Activated CD4-positive, CD25-positive, alpha-beta regulatory T cell treated with anti-CD3 and anti-CD28 coated beads, Interleukin-2, amount 50 U/mL, for 72 hours (primary cell): Measurements from ENCODE around the gene ANKK1.

Experiments used
- DNase-seq: peaks from one replicate; pipeline ENCODE4 v3.0.0; 2021

ANKK1 gene

DNA sequence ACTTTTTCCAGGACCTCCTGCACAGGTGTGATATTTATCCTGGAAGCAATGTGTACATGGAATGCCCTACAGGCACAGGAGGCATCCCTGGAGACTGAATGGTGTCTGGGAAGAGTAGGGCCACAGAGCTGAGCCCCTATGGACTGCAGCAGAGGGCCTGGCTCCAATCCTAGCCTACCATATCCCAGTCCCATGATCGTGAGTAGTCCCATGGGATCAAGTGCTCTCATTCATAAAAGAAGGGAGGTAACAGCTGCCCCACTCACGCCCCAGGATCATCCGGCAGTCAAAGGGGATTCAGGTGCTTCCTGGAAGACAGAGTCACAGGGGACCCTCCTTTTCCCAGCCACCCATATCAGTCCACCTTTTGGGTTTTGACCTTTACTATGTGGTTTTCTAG is 24.0 kb downstream of the ANKK1 start:
- no peak for DNase-seq

DNA sequence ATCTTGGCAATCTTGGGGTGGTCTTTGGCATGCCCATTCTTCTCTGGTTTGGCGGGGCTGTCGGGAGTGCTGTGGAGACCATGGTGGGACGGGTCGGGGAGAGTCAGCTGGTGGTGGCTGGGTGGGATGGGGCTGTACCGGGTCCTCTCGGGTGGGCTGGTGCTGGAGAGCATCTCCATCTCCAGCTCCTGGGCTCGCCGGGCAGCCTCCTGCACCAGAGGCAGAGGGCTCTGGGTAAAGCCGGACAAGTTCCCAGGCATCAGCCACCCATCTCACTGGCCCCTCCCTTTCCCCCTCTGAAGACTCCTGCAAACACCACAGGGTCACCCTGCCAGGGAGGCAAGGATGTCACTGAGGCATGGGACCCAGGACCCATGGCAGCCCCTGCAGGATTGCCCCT is 25.1 kb downstream of the ANKK1 start:
- DNase-seq, result no peak

DNA sequence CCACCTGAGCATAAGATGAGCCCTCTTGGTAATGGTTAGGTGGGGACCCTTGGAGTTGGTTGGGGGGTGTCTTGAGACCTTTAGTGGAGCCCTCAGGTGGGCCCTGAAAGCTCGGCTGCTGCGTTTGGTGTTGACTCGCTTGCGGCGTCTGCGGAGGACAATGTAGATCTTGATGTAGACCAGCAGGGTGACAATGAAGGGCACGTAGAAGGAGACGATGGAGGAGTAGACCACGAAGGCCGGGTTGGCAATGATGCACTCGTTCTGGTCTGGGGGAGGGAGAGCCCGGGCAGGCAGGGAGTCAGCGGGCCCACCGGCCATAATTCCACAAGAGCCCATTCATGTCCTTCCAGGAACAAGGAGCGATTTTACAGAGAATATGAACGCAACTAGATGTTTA is 27.8 kb downstream of the ANKK1 start:
- no peak for DNase-seq

- no peak for DNase-seq
These were observed 29.8 kb downstream of the ANKK1 start for GRCh38 chr11:113417428-113417827.

DNA sequence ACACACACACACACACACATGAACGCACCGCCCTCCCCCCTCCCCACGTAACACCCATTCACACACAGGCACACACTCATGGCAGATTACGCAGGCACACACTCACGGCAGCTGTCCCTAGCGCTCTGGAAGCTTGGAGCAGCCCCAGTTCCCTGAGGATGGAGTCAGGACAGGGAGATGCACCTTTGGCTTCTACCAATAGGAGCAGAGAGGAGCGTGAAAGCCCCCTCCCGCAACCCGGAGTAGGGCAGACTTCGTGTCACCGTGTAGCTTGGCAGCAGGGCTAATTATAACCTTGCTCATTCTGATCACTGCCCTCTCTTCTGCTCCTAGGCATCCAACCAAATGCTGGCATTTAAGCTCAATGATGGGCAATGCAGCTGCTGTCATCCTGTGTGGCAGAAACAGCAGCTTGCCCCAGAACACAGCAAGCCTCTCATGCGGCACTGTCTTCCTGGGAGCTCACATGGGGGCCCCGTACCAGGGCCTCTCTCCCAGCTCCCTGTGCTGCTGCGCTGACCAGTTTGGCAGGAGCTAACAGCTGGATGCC is 31.9 kb downstream of the ANKK1 start:
- DNase-seq, result no peak

GRCh38 chr11:113420808-113421207 is 33.2 kb downstream of the ANKK1 start:
- no peak for DNase-seq

DNA sequence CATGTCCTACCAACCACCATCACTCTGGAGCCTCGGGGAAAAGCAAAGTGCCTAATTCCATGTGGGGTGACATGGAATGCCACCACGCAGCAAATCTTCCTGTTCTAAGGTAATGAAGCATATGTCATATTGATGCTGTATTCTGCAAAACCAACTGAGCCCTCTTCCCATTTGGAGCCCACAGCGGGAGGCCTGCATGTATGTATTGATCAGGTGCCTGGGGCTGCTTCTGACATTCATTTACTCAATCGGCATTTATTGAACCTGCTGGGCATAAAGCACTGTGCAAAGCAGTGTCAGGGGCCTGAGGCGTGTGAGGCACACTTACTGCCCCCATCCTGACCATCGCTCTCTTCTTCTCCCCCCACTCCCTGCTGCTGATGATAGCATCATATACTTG is 39.1 kb downstream of the ANKK1 start:
- no peak for DNase-seq

DNA sequence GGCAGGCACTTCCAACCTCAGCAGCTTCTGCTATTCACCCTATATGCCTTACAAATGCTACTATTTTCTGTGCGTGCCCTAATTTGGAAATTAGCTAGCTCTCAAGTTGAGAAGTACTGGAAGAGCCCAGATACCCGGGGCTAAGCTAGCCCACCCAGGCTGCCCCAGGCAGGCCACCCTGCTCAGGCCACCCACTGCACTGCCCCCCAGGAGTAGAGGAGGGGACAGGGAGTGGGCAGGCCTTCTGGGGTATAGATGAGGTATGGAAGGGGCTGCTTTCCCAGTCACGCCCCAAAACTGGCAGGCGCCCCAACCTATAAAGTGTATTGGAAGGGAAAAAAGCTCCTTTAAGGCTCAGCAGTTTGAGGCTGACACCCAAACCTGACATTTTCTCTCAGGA is 44.2 kb downstream of the ANKK1 start:
- DNase-seq, result no peak

DNA sequence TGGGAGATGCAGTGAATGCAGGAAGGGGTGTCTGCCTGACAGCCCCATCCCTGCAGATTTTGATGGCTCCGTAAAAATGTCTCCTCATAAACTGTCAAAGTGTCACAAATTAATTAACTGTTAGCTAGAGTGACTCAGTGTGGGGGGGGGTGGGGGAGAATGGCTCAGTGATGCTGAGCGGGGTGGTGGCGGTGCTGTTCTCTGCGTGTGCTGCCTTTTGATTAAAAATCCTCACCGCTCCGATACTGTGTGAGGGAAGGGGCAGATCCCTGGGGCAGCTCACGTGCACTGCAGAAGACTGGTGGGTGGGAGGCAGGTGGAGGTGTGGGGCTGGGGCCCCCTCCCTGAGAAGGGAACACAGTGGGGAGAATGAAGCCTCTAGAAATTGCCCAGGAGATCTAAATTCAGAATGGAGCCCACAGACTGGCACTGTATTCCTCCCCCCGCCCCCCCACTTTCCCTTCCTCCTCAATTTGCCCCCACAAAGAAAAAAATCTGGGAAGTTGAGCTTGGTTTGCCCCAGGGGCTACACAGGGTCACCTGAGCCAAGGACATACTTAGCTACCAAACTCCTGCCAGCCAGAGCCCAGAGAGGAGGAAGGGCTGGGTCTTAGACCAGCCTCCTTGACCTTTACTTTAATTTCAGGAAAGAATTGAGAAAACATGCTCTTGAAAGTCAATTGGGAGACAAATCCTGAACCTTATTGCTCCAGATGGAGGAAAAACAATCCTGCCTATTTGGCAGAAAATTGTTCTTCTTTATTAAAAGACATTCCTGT is 47.8 kb downstream of the ANKK1 start:
- DNase-seq, result no peak

GRCh38 chr11:113436672-113437252 is 49.2 kb downstream of the ANKK1 start:
- DNase-seq, result no peak

GRCh38 chr11:113440816-113441215 is 53.2 kb downstream of the ANKK1 start:
- DNase-seq, result no peak

- DNase-seq, result no peak
These were observed 57.0 kb downstream of the ANKK1 start for GRCh38 chr11:113444502-113445123.

DNA sequence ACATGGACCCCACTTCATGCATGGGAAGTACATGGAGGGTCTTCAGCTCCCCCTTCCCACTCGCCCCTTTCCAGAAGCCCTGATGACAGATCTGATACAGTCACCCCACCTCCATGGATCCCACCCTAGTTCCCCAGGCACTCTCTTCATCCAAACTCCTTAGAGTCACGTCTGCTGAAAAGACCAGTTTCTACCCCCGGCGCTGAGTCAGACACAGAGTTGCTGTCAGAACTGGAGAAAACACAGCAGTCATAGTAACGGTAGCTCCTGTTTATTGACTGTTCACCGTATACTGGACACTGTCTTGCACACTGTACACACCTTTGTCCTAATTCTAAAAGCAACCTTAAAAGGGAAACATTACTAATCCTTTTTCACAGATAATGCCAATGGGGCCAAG is 58.5 kb downstream of the ANKK1 start:
- no peak for DNase-seq

GRCh38 chr11:113446938-113447337 is 59.4 kb downstream of the ANKK1 start:
- DNase-seq, result no peak

- DNase-seq, result no peak
These were observed 60.2 kb downstream of the ANKK1 start for GRCh38 chr11:113447621-113448315.

DNA sequence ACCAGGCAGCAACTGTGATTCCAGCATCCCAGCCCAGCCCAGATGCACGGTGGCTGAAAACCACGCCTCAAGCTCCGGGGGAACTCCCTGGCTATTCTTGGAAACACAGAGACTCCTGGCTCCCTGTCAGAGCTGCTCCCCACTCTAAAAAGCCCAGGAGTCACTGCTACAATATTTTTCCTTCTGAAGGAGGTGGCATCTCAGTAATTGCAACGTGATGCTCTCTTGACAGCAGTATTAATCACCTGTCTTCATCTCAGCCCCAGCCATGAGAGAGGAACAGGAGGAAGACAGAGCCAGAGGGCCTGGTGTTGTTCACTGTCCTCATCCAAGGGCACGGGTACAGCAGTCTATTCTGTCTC is 60.7 kb downstream of the ANKK1 start:
- DNase-seq, result no peak

DNA sequence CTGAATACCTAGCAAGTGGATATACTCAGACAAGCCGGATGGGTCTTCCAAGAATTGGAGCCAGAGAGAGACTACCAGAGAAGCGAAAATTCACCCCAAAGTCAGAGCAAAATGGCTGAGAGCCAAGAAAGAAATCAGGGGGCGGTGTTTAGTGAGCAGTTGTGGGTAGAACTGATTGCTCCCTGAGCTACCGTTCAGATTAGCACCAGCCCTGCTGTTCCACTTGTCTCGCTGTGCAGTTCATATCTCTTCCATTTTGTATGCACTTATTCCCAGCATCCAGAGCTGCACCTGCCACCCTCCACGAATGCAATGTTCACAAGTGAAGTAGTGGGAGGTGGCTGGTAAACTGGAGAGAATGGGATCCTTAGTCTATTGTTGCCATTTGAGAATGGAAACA is 62.2 kb downstream of the ANKK1 start:
- DNase-seq, result no peak
